Measurements from ENCODE around the gene NAA16. TPM values are rescaled to one million over a fixed set of nuclear protein-coding genes. Genes with fewer than 3 reads are reported as not detected.
A peak's percentile ranks its signal among the peaks of the same experiment; 100 is the strongest.

NAA16 gene
- polyA plus RNA-seq, 1 of the 3 experiments (the other 2 are of a cell fraction): 4.4 TPM

DNA sequence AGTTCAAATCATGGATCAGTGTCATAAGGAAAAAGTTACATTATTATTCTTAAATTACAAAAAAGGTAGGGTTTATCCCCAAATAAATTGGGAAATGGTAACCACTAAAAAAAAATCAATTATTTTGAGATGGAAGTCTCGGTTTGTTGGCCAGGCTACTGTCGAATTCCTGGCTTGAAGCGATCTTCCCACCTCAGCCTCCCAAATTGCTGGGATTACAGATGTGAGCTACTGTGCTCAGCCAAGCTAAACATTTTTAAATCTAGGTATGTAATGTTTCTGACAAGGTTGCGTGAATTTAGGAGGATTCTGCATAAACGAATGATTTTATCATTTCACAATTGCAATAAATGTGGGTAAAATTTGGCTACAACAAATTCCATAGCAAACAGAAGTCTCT is 2.0 kb downstream of the NAA16 start:
- H3K4me2 ChIP-seq: peak overlapping the region; percentile 69
- POLR2A ChIA-PET: no interaction called here
- DNase-seq: no peak

More for the DNA sequence above, 2.0 kb downstream of the NAA16 start:
- CTCF ChIA-PET: interaction anchor here (1.2 kb wide), 1 partner anchor 21 kb away, joined by 4 read pairs; no protein-coding TSS in a partner anchor
- peak overlapping the region; percentile 95; the same call in 1 of the 2 replicates for H3K9ac ChIP-seq
- peaks cover 0 to 13% of the 10 kb centered on the region in 2 experiments for H3K36me3 ChIP-seq (replicated peaks in 1 of 2; ENCODE audit: control insufficient read depth in 1 of 2, insufficient read depth in 2 of 2, low read length in 1 of 2)
- no peak overlapping the region for H3K27ac ChIP-seq (ENCODE audit: low read depth in 2 of 2, low read length in 1 of 2)
- H3K4me1 ChIP-seq (ENCODE audit: control insufficient read depth in 1 of 2, insufficient read depth in 2 of 2, low read depth in 1 of 2, low read length in 1 of 2): peaks cover 3 to 18% of the 10 kb centered on the region in 2 experiments
- no peaks in the 10 kb centered on the region for H3K27me3 ChIP-seq (ENCODE audit: insufficient read depth)
- no peak overlapping the region for H2AFZ ChIP-seq (ENCODE audit: low read depth)
- TF ChIP-seq SMC3 (IDR thresholded peaks at IDR 0.05; ENCODE audit: low read depth, low read length) (no peak), FOXM1 (IDR thresholded peaks at IDR 0.05; ENCODE audit: low read depth) (no peak), CHD2 (IDR thresholded peaks at IDR 0.05; ENCODE audit: low read length, partially characterized antibody) (no peak)
- TF ChIP-seq, protein P1, sequence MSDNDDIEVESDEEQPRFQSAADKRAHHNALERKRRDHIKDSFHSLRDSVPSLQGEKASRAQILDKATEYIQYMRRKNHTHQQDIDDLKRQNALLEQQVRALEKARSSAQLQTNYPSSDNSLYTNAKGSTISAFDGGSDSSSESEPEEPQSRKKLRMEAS (IDR thresholded peaks at IDR 0.05; ENCODE audit: low read depth): no peak
- TF ChIP-seq, protein P2, sequence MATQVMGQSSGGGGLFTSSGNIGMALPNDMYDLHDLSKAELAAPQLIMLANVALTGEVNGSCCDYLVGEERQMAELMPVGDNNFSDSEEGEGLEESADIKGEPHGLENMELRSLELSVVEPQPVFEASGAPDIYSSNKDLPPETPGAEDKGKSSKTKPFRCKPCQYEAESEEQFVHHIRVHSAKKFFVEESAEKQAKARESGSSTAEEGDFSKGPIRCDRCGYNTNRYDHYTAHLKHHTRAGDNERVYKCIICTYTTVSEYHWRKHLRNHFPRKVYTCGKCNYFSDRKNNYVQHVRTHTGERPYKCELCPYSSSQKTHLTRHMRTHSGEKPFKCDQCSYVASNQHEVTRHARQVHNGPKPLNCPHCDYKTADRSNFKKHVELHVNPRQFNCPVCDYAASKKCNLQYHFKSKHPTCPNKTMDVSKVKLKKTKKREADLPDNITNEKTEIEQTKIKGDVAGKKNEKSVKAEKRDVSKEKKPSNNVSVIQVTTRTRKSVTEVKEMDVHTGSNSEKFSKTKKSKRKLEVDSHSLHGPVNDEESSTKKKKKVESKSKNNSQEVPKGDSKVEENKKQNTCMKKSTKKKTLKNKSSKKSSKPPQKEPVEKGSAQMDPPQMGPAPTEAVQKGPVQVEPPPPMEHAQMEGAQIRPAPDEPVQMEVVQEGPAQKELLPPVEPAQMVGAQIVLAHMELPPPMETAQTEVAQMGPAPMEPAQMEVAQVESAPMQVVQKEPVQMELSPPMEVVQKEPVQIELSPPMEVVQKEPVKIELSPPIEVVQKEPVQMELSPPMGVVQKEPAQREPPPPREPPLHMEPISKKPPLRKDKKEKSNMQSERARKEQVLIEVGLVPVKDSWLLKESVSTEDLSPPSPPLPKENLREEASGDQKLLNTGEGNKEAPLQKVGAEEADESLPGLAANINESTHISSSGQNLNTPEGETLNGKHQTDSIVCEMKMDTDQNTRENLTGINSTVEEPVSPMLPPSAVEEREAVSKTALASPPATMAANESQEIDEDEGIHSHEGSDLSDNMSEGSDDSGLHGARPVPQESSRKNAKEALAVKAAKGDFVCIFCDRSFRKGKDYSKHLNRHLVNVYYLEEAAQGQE (IDR thresholded peaks at IDR 0.05; ENCODE audit: low read depth, low read length): no peak
- TF ChIP-seq, protein P3, sequence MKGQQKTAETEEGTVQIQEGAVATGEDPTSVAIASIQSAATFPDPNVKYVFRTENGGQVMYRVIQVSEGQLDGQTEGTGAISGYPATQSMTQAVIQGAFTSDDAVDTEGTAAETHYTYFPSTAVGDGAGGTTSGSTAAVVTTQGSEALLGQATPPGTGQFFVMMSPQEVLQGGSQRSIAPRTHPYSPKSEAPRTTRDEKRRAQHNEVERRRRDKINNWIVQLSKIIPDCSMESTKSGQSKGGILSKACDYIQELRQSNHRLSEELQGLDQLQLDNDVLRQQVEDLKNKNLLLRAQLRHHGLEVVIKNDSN (IDR thresholded peaks at IDR 0.05; ENCODE audit: borderline replicate concordance, low read depth): no peak
- TF ChIP-seq, protein P4, sequence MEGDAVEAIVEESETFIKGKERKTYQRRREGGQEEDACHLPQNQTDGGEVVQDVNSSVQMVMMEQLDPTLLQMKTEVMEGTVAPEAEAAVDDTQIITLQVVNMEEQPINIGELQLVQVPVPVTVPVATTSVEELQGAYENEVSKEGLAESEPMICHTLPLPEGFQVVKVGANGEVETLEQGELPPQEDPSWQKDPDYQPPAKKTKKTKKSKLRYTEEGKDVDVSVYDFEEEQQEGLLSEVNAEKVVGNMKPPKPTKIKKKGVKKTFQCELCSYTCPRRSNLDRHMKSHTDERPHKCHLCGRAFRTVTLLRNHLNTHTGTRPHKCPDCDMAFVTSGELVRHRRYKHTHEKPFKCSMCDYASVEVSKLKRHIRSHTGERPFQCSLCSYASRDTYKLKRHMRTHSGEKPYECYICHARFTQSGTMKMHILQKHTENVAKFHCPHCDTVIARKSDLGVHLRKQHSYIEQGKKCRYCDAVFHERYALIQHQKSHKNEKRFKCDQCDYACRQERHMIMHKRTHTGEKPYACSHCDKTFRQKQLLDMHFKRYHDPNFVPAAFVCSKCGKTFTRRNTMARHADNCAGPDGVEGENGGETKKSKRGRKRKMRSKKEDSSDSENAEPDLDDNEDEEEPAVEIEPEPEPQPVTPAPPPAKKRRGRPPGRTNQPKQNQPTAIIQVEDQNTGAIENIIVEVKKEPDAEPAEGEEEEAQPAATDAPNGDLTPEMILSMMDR (IDR thresholded peaks at IDR 0.05): no peak
- peaks cover 69% of the 10 kb centered on the region for H3K79me2 ChIP-seq (ENCODE audit: insufficient read depth)
- H3F3A ChIP-seq (replicated peaks; ENCODE audit: insufficient read depth): peaks cover 5% of the 10 kb centered on the region
- no peaks in the 10 kb centered on the region for H3K9me2 ChIP-seq
- H4K20me1 ChIP-seq (ENCODE audit: insufficient read depth): peaks cover 36% of the 10 kb centered on the region
- H3K4me3 ChIP-seq (ENCODE audit: low read depth in 2 of 2, low read length in 1 of 2): peak overlapping the region; percentile 81 to 88
- H3K9me3 ChIP-seq: no peaks in the 10 kb centered on the region
- WGBS (ENCODE audit: low lambda C conversion rate): 54% methylated on average over 5 of the region's 5 CpGs
